AG09319 (cell line): ENCODE data around the gene RBM11.
A peak's percentile ranks its signal among the peaks of the same experiment; 100 is the strongest.

Experiments
- DNase-seq: peaks from one replicate; pipeline ENCODE4 v3.0.0-alpha.2; 2010; ENCODE audit warnings: low read depth; ENCODE audit errors: extremely low read depth
- TF ChIP-seq, protein P1 (sequence below): IDR thresholded peaks from 2 replicates; pipeline ENCODE4 v1.5.1; 2011; ENCODE audit warnings: low read depth, mild to moderate bottlenecking, inconsistent platforms, low read length, moderate library complexity

Gene RBM11

DNA sequence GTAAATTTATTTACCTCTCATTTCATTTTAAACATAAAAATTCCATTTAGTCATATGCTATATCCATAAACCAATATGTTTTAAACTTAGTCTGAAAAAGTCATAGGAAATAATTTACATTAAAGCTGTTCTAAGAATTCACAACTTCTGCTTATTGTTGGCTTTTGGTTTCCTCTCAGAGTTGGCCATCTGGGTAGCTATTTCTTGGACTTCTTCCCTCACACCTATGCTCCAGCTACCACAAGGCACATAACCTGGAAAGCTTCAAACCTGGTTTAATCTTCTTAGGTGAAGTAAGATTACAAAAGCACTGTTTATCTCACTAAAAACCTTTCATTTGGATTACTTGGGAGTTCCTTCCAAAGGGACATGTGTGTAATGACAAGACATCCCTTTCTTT is 29.8 kb downstream of the RBM11 start:
- TF ChIP-seq, protein P1, sequence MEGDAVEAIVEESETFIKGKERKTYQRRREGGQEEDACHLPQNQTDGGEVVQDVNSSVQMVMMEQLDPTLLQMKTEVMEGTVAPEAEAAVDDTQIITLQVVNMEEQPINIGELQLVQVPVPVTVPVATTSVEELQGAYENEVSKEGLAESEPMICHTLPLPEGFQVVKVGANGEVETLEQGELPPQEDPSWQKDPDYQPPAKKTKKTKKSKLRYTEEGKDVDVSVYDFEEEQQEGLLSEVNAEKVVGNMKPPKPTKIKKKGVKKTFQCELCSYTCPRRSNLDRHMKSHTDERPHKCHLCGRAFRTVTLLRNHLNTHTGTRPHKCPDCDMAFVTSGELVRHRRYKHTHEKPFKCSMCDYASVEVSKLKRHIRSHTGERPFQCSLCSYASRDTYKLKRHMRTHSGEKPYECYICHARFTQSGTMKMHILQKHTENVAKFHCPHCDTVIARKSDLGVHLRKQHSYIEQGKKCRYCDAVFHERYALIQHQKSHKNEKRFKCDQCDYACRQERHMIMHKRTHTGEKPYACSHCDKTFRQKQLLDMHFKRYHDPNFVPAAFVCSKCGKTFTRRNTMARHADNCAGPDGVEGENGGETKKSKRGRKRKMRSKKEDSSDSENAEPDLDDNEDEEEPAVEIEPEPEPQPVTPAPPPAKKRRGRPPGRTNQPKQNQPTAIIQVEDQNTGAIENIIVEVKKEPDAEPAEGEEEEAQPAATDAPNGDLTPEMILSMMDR = no peak
- no peak for DNase-seq

DNA sequence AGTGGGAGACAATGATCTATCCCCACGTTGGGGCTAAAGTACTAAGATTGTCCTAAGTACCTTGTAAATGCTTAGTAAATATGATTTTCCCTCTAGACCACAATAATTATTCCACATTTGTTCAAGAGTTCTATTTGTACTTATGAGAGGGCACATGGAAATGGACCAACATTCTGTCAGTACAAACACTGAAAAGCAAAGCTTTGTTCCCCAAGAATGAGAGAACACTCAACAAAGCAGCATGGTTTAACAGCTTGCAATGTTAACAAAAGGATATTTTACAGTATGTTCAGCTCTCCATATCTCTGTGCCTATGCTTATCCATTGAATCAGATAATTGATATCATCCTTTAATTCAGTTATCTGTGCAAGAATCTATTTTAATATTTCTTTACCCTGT is 35.4 kb downstream of the RBM11 start:
- no peak for DNase-seq
- TF ChIP-seq, protein P1 = no peak

DNA sequence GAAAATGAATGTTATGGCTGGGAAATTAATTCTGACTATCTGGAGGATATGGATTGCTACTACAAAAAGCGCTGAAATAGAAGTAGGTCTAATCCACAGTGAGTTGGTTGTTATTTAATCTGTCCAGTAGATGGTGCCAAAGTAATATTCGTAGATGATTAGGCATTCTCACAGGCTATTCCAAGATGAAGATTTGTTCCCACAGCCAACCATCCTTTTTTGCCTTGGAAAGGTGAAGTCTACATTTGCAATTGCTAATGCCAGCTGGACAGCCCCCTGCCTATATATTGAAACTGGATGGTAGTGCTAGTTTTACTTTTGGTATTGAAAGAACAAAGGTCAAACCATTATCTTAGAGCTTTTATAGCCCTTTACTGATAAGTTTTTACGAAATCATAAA is 43.8 kb downstream of the RBM11 start:
- TF ChIP-seq, protein P1 = peak; percentile 50
- peak; percentile 8 for DNase-seq

DNA sequence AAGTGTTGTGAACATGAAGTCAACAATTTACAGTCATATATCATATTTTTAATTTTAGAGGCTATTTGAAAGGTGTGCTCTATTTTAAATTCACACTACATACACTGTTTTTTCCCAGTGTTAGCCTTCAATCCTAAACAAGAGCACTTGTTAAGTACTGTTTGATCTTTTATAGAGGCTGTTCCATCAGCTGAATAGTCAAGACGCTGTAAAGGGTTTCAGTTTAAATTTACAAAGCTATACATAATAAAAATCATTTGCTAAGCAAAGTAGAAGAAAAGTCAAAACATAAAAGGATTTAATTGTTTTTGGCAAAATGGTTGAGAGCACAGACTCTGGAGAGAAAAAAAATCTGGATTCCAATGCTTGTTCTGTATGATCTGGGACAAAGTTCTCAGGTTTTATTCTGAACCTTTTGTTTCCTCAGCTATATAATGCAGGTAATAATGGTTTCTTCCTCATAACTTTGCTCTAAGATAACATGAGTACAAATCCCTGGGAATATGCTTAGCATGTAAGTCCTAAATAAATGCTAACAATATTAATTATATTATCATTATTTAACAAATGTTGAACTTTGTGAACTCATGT is 44.3 kb downstream of the RBM11 start:
- TF ChIP-seq, protein P1 = no peak
- DNase-seq = no peak

DNA sequence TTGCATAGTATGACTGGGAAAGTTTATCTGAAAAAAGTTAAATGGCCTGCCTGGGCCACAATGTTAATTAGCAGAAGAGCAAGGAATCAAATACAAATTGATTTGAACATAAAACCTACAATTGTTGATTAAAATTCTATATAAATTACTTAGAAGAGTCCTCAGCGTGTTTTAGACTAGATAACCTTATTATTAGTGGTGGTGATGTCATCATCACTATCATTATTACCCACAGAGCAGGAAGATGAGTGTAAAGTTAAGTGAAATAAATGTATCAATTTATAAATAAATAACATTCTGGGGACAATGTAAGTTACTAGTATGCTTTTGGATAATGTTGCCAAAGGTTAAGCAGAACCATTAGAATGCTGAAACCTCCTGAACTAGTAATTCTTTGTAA is 46.1 kb downstream of the RBM11 start:
- TF ChIP-seq, protein P1 = no peak

DNA sequence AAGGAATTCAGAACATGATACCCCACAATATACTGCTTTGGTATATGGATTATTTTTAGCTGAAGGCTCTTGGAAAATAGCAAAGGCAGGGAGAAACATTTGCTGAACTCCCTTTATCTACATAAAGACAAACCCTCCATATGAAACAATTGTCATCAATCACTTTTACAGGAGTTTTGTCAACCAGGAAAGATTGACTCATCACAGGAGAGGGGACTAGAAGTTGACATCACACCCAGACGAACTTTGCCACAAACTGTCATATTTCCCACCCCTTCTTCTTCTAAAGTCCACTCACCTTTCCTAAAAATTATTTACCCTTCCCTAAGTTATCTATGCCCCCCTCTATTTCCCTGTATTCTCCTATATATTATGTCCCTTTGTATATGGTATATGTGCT is 47.9 kb downstream of the RBM11 start:
- no peak for DNase-seq
- TF ChIP-seq, protein P1 = no peak

More for the DNA sequence above, 46.1 kb downstream of the RBM11 start:
- no peak for DNase-seq

DNA sequence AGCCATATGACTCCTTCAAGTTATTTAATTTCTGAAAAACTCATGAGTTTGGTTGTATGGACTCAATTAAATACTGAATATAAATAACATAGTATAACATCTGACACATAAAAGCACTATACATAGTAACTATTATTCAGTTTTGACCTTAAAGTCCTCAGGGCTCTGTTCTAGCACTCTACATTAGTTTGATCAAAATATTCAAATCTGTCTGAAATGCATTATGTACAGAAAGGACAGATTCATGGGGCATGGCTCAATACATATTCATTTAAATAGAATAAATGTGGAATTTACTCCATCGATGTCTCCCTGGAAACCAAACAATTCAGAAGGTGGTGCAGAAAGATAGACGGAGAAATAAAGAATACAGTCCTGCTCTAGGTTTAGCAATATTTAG is 49.1 kb downstream of the RBM11 start:
- TF ChIP-seq, protein P1 = no peak
- DNase-seq = no peak
